Measurements from ENCODE around the gene ASCC1.

Gene ASCC1

GRCh38 chr10:72260976-72261783 is 45.1 kb upstream of the ASCC1 start:
- H3K4me3 ChIP-seq (replicated peaks; ENCODE audit: low read depth, low read length), result peak overlapping the region; percentile 42
- no peak for TF ChIP-seq CTCF (IDR thresholded peaks at IDR 0.05; ENCODE audit: low read depth, low read length, missing control alignments)

GRCh38 chr10:72260239-72260975 is 44.3 kb upstream of the ASCC1 start:
- no peak for DNase-seq (ENCODE audit: extremely low read depth, low read depth)
- H3K4me3 ChIP-seq (replicated peaks; ENCODE audit: low read depth, low read length), result peak overlapping the region; percentile 42
- no peak for TF ChIP-seq CTCF (IDR thresholded peaks at IDR 0.05; ENCODE audit: low read depth, low read length, missing control alignments)

More at GRCh38 chr10:72260976-72261783, 45.1 kb upstream of the ASCC1 start:
- DNase-seq (ENCODE audit: extremely low read depth, low read depth), result no peak

GRCh38 chr10:72259491-72260238 is 43.6 kb upstream of the ASCC1 start:
- DNase-seq (ENCODE audit: extremely low read depth, low read depth), result peak; percentile 69
- H3K4me3 ChIP-seq (replicated peaks; ENCODE audit: low read depth, low read length), result no peak overlapping the region

GRCh38 chr10:72258617-72259016 is 42.5 kb upstream of the ASCC1 start:
- TF ChIP-seq CTCF (IDR thresholded peaks at IDR 0.05; ENCODE audit: low read depth, low read length, missing control alignments), result no peak
- no peak overlapping the region for H3K4me3 ChIP-seq (replicated peaks; ENCODE audit: low read depth, low read length)
- DNase-seq (ENCODE audit: extremely low read depth, low read depth), result no peak

More at GRCh38 chr10:72259491-72260238, 43.6 kb upstream of the ASCC1 start:
- TF ChIP-seq CTCF (IDR thresholded peaks at IDR 0.05; ENCODE audit: low read depth, low read length, missing control alignments), result no peak

GRCh38 chr10:72257051-72257892 is 41.2 kb upstream of the ASCC1 start:
- no peak for DNase-seq (ENCODE audit: extremely low read depth, low read depth)
- TF ChIP-seq CTCF (IDR thresholded peaks at IDR 0.05; ENCODE audit: low read depth, low read length, missing control alignments), result no peak
- H3K4me3 ChIP-seq (replicated peaks; ENCODE audit: low read depth, low read length), result no peak overlapping the region
